ENCODE data around the gene HACL1.
"Not testable (repeated sequence)": the region's sequence is repeated elsewhere in the genome, so short reads cannot be mapped to it uniquely, and the experiment has no call there.

The HACL1 gene

GRCh38 chr3:15578289-15578867, 23.0 kb downstream of the HACL1 start:
- no peak for DNase-seq

GRCh38 chr3:15576475-15576874, 24.9 kb downstream of the HACL1 start:
- DNase-seq: no peak

DNA sequence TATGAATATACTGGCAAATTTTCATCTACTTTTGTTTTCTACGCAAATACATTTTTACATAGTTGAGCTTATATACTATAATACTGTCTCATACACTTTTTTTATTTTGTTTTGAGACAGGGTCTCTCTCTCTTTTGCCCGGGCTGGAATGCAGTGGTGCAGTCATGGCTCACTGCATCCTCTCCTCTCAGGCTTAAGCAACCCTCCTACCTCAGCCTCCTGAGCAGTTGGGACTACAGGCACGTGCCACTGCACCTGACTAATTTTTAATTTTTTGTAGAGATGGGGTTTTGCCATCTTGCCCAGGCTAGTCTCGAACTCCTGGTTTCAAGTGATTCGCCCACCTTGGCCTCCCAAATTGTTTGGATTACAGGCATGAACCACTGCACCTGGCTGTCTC, 25.9 kb downstream of the HACL1 start:
- no peak for DNase-seq

GRCh38 chr3:15572138-15572537, 29.2 kb downstream of the HACL1 start:
- DNase-seq: no peak

GRCh38 chr3:15563190-15563589, 38.2 kb downstream of the HACL1 start:
- DNase-seq: no peak

DNA sequence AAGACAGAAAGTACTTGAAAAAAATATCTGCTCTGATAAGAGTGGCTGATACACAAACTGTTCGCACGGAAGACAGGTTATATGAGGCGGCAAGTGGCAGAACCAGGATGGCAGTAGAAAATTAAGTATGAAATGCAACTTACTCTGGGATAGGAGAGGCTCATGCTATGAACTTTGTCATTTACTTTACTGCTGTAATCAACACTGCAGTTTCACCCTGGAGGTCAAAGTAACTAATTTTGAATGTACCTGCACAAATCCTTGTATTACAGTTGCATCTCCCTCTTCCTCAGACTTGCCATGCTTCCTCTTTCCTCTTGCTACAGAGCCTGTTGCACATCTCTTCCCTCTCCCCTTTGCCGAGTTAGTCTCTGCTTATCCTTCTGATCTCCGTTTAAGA, 38.8 kb downstream of the HACL1 start:
- no peak for DNase-seq

GRCh38 chr3:15558581-15558980, 42.8 kb downstream of the HACL1 start:
- no peak for DNase-seq

- peak; percentile 85 for DNase-seq
These were observed 43.8 kb downstream of the HACL1 start for GRCh38 chr3:15557511-15557946.

- DNase-seq: peak; percentile 23
These were observed 44.9 kb downstream of the HACL1 start for GRCh38 chr3:15556512-15556911.

DNA sequence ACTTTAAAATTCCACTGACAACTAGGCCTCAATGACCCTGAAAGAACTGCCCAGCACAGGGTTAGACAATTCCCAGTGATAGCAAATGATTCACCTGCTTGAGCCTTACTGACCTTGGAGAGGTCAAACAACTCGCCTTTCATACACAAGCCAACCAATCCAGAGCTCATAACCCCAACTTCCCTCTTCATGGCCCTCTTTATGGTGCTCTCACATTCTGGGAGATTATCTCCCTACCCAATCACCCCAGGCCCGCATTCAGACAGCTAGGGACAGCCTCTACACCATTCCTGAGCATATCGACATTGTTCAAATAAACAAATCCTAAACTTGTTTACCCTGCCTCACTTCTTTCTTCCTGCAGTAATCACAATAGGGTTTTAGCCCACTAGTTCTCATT, 47.6 kb downstream of the HACL1 start:
- DNase-seq: no peak

- no peak for DNase-seq
These were observed 49.5 kb downstream of the HACL1 start for GRCh38 chr3:15551902-15552301.

DNA sequence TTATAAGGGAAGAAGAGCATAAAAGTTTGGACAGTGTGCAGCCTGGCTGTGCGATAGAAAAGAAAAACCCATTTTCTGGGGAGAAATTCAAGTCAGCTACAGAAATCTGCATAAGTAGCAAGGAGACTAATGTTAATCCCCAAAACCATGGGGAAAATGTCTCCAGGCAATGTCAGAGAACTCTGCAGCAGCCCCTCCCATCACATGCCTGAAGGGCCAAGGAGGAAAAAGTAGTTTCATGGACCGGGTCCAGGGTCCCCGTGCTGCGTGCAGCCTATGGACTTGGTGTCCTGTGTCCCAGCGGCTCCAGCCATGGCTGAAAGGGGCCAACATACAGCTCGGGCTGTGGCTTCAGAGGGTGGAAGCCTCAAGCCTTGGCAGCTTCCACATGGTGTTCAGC, 51.5 kb downstream of the HACL1 start:
- DNase-seq: no peak

GRCh38 chr3:15542614-15543013, 58.8 kb downstream of the HACL1 start:
- DNase-seq: no peak

GRCh38 chr3:15541371-15541770, 60.0 kb downstream of the HACL1 start:
- DNase-seq: no peak

GRCh38 chr3:15539066-15539465, 62.3 kb downstream of the HACL1 start:
- no peak for DNase-seq

GRCh38 chr3:15538345-15538744, 63.0 kb downstream of the HACL1 start:
- DNase-seq: no peak

DNA sequence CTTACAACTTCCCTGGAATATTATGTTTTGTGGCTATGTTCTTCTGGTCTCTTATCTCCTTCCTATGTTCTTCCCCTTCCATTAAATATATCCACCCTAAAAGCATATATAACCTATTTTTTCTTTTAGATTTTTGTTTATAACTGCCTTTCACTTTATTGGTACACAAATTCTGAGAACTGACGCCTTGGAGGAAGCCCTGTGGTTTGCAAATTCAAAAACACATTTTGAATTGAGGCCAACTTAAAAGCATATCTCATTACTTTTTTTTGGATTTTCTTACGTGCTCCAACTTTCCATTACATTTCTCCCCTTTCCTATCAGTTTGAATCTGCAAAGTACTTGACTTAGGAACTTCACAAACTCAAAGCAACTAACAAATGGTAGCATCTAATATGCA, 64.5 kb downstream of the HACL1 start:
- DNase-seq: peak; percentile 28

- peak; percentile 20 for DNase-seq
These were observed 65.6 kb downstream of the HACL1 start for GRCh38 chr3:15535732-15536131.

GRCh38 chr3:15532614-15533013, 68.8 kb downstream of the HACL1 start:
- DNase-seq: not testable (repeated sequence)

DNA sequence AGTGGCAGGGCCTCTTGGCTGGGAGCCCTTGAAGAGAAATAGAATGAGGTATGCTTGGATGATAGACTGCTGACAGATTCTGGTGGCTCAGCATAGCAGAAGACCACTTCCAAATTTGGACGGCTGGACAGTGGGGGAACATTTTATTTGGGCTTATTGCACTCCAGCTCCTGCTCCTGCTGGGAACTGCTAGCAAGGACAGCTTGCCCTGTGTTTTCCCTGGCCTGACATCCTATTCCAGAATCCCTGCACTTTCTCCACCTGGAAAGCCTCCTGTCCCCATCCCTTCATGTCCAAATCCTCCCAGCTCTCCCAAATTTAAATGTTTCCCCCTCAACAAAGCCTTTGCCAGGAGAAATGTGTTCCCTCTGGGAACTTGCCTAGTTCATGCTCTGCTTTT, 70.0 kb downstream of the HACL1 start:
- DNase-seq: no peak

DNA sequence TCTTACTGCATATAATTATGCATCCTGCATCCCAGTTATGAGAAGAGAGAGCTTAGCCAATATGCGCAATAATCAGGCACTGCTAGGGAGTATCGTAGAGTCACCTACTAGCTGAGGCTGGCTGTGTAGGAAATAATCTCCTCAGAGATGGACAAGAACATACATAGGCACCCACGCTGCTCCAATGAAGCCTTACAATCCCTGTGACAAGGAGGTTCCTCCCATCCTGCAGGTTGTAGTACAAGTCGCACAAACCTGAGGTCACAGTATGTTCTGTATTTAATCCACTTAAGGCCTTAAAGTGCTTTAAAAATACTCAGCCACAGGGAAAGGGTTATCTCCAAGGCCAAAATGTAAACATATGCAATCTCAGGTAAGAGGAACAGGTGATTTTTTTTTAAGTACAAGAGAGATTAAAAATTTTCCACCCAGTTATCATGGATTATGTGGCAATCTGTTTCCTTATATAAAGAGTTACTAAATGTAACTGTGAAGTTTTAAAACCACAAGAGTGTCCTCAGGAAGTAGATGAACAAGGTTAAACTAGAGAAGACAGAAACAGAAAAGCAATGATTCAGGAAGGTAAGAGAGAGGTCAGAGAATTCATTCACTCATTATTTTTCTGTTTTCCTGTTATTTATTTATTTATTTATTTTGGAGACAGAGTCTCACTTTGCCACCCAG, 72.4 kb downstream of the HACL1 start:
- no peak for DNase-seq

DNA sequence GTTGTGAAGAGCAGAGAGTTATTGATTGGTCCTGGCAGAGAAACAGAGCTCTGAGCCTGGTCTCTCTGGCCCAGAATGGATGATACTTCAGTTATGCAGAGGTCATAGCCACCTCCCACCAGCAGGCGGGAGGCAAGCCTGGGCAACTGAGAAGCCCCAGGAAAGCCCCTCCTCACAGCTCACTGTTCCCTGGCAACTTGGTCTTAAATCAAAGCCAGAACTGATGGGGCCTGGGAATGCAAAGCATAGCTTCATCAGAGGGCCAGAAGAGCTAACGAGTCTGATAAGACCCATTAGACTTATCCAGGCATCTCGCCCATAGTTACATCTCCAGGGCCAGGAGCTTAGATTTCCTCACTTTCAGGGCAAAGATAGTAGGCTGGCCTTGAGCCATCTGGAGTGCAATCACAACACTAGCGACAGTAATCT, 74.3 kb downstream of the HACL1 start:
- DNase-seq: no peak

GRCh38 chr3:15525790-15526189, 75.6 kb downstream of the HACL1 start:
- DNase-seq: no peak

DNA sequence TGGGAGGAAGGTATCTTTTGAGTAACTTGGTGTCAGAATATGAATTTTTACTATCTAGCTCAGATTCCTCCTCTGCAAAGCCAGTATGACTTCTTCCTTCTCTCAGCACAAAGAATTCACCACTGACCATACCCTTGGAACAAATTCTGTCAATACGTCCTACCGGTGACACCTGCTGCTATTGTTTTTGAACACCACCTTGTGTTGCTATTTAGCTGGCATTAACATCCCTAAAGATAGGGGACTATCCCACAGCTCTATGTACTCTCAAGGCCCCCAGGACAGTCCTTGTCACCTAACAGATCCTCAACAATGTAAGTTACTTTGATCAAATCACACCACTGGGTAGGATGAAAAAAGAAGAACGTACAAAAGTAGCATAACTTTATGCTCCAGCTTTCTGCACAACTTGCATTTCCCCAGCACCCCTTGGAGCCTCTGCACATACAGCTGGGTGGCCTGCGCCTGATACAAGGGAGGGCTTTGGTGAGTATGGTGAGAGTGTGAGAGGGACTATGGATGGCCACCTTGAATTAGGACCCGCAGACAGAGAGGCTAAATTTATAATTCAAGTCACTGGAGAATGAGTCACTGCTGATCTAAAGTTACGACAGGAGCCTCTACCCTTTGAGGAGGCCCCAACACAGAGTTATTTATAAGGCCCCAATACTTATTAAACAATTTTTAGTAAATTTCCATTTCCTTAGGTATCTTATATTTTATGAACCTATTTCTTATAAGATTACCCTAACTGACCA, 77.5 kb downstream of the HACL1 start:
- DNase-seq: no peak

Measured in CD4-positive, alpha-beta T cell treated with Interleukin-12 subunit alpha and Interleukin-12 subunit beta, for 1 hour (primary cell).